Lung (tissue), 12 donors: ENCODE data around the gene POU2AF3. TPM values are rescaled to one million over a fixed set of nuclear protein-coding genes. Genes with fewer than 3 reads are reported as not detected.

Experiments
- ATAC-seq: fragments of 200-7000 bp; cut with Tn5 transposase; one replicate; pipeline ENCODE4 v1.9.1; 2020; ENCODE audit warnings: moderate number of reproducible peaks; ENCODE audit not compliant: insufficient read depth, low FRiP score
- DNase-seq, 3 donors: peaks; one replicate each; pipeline ENCODE4 v3.0.0-alpha.2; 2013 to 2017
- H3K27ac ChIP-seq, 2 donors: one replicate each; pipeline ENCODE4 v1.5.1; 2013; ENCODE audit warnings: mild to moderate bottlenecking in 2 of 2, moderate library complexity in 2 of 2, control low read depth in 1 of 2, inconsistent platforms in 1 of 2, low read depth in 1 of 2, low read length in 1 of 2
- H3K27me3 ChIP-seq, 3 donors: one replicate each; pipeline ENCODE4 v1.5.1; 2013; ENCODE audit warnings: low read length in 2 of 3; ENCODE audit not compliant: control insufficient read depth in 3 of 3, insufficient read depth in 3 of 3
- H3K36me3 ChIP-seq, 4 donors: one replicate each; pipeline ENCODE4 v1.5.1; 2013; ENCODE audit warnings: low read length in 4 of 4, mild to moderate bottlenecking in 1 of 4, moderate library complexity in 1 of 4; ENCODE audit not compliant: control insufficient read depth in 4 of 4, insufficient read depth in 4 of 4
- H3K4me1 ChIP-seq, 5 donors: one replicate each; pipeline ENCODE4 v1.5.1; 2013; ENCODE audit warnings: low read length in 5 of 5, mild to moderate bottlenecking in 2 of 5, moderate library complexity in 1 of 5; ENCODE audit not compliant: control insufficient read depth in 5 of 5, insufficient read depth in 5 of 5
- H3K4me3 ChIP-seq: one replicate; pipeline ENCODE4 v1.5.1; 2013; ENCODE audit warnings: mild to moderate bottlenecking, control low read depth, moderate library complexity
- H3K9ac ChIP-seq, 2 donors: one replicate each; pipeline ENCODE4 v1.5.1; 2013; ENCODE audit warnings: low read length in 2 of 2, control low read depth in 1 of 2; ENCODE audit not compliant: insufficient read depth in 1 of 2
- H3K9me3 ChIP-seq, 4 donors: one replicate each; pipeline ENCODE4 v1.5.1; 2013; ENCODE audit warnings: low read length in 3 of 4, mild to moderate bottlenecking in 1 of 4, moderate library complexity in 1 of 4; ENCODE audit not compliant: control insufficient read depth in 4 of 4, insufficient read depth in 3 of 4
- WGBS, 2 donors: extraction: QIAGEN DNeasy Blood & Tissue Kit; methylation state at CpG; one replicate each; pipeline ENCODE4 v1.1.7; 2013; 5-methylcytosine and 5-hydroxymethylcytosine counted together
- polyA plus RNA-seq, 2 donors: library from polyadenylated mRNA; stranded (reverse); fragments of 200-250 nt; gene quantifications; one replicate each; pipeline ENCODE4 v1.2.1, GENCODE V29; 2013
- total RNA-seq, 2 donors: library from RNA; depleted of rRNA in 1 of 2; stranded (reverse); fragments of >200 nt in 1 of 2; gene quantifications; one replicate each; pipeline ENCODE4 v1.2.1, GENCODE V29; 2014 to 2021
- TF ChIP-seq, protein P1 (sequence below): IDR thresholded peaks from 2 replicates; pipeline ENCODE4 v1.5.1; 2012; ENCODE audit warnings: mild to moderate bottlenecking; ENCODE audit errors: control extremely low read depth, extremely low read depth
- donor health status: control.
- donor health status: control.
- donor health status: Bipolar disorder and iron deficiency.
- donor health status: healthy.
- donor health status: DM: yes; HTN: yes; CAD: no.

The POU2AF3 gene
- total and polyA plus RNA-seq, 4 donors, result 1.5 to 5.4 (median 3.1) TPM

DNA sequence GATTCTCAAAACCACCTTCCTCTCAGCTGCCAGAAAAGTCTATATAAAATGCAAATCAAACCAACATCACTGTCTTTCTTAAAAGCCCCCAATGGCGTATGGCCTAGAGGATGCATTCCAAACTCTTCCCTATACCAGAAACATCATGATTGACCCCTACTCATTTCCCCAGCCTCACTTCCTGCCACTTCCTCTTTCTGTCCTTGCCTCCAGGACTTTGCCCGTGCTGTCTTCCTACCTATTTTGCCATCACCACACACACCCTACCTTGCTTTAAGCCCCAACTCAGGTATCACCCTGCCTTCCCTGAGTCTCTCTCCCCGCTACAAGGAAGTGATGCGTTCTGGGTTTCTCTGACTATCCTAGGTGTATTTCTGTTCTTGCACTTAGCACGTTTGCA, 44.7 kb upstream of the POU2AF3 start:
- DNase-seq (no peak), ATAC-seq (no peak)
- 81% methylated on average over 5 of the region's 5 CpGs for WGBS, 2 donors
- no peak overlapping the region for H3K27ac ChIP-seq
- no peaks in the 10 kb centered on the region for H3K36me3 ChIP-seq
- TF ChIP-seq, protein P1, sequence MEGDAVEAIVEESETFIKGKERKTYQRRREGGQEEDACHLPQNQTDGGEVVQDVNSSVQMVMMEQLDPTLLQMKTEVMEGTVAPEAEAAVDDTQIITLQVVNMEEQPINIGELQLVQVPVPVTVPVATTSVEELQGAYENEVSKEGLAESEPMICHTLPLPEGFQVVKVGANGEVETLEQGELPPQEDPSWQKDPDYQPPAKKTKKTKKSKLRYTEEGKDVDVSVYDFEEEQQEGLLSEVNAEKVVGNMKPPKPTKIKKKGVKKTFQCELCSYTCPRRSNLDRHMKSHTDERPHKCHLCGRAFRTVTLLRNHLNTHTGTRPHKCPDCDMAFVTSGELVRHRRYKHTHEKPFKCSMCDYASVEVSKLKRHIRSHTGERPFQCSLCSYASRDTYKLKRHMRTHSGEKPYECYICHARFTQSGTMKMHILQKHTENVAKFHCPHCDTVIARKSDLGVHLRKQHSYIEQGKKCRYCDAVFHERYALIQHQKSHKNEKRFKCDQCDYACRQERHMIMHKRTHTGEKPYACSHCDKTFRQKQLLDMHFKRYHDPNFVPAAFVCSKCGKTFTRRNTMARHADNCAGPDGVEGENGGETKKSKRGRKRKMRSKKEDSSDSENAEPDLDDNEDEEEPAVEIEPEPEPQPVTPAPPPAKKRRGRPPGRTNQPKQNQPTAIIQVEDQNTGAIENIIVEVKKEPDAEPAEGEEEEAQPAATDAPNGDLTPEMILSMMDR, result no peak
- H3K4me3 ChIP-seq, result no peak overlapping the region
- no peaks in the 10 kb centered on the region for H3K27me3 ChIP-seq
- peaks cover 0 to 4% (median 0%) of the 10 kb centered on the region in 5 donors for H3K4me1 ChIP-seq
- H3K9ac ChIP-seq, result no peak overlapping the region
- H3K9me3 ChIP-seq, result no peaks in the 10 kb centered on the region

DNA sequence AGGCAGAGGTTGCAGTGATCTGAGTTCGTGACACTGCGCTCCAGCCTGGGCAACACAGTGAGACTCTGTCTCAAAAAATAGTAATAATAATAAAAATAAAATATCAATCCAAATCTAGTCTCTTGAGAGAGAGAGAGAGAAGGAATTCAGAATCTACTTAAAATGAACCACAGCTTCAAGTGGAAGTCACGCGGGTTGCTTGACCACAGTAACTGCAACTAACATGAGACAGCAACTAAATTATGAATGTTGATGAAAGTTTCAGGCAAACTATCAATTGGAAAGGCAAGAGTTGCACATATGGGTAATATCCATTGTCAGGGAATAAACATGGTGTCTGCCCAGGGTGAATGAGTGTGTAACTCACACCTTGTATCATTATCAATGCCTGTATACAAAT, 40.3 kb upstream of the POU2AF3 start:
- Histone ChIP-seq H3K4me3 (no peak overlapping the region), H3K36me3 (no peaks in the 10 kb centered on the region), H3K4me1 (peaks cover 0 to 4% (median 0%) of the 10 kb centered on the region in 5 donors), H3K9me3 (no peaks in the 10 kb centered on the region), H3K27me3 (no peaks in the 10 kb centered on the region), H3K27ac (no peak overlapping the region), H3K9ac (no peak overlapping the region)
- DNase-seq (no peak), ATAC-seq (no peak)
- WGBS, 2 donors, result 62 to 84% methylated on average over 4 of the region's 4 CpGs
- TF ChIP-seq, protein P1, result no peak

DNA sequence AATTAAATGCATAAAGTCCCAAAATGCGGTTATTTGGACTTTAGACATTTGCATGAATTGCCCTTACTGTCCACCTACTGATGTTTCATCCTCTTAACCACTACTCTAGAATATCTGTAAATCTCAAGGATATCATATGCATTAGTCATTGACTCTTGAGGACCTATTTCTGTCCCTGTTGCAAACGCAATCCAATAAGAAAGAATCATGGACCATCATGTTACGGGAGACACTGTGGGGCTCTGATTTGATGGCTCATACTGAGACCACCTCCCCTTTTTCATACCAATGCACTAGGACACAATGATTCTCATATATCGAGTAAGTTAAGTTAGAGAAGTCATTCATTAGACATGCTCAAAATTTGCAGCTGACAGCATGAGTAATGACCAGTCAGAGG, 38.5 kb upstream of the POU2AF3 start:
- TF ChIP-seq, protein P1, result no peak
- ATAC-seq, result no peak
- 93 to 97% methylated on average over 4 of the region's 4 CpGs for WGBS, 2 donors
- Histone ChIP-seq H3K36me3 (no peaks in the 10 kb centered on the region), H3K9ac (no peak overlapping the region), H3K27me3 (no peaks in the 10 kb centered on the region), H3K4me3 (no peak overlapping the region), H3K9me3 (no peaks in the 10 kb centered on the region), H3K4me1 (peaks cover 0 to 4% (median 0%) of the 10 kb centered on the region in 5 donors), H3K27ac (no peak overlapping the region)
- DNase-seq, result no peak

DNA sequence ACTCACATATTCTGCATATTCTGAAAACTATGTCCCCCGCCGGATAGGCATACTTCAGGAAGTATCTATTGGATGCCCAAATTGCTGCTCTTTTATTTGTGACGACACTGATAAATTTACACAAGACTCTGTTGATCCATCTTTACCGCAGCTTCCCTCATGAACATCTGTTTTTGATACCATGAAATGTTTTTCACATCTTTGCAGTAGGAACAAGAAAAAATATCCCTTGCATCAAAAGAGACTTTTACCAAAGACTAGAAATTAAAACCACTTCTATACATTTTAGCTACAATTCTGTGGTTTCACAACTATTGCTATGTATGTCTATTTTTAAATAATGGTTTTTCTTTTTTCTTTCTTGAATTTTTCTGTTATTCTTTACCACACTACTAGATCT, 37.5 kb upstream of the POU2AF3 start:
- Histone ChIP-seq H3K36me3 (no peaks in the 10 kb centered on the region), H3K9me3 (no peaks in the 10 kb centered on the region), H3K27me3 (no peaks in the 10 kb centered on the region), H3K4me3 (no peak overlapping the region), H3K27ac (no peak overlapping the region), H3K4me1 (peaks cover 0 to 4% (median 0%) of the 10 kb centered on the region in 5 donors), H3K9ac (no peak overlapping the region)
- ATAC-seq (no peak), DNase-seq (no peak)
- 82 to 85% methylated on average over 4 of the region's 4 CpGs for WGBS, 2 donors
- TF ChIP-seq, protein P1, result no peak
